HG02943 (cell line): ENCODE results near the gene CNNM4.

Experiments
- ATAC-seq: cut with Tn5 transposase; IDR thresholded peaks from one replicate; pipeline ENCODE4 v1.9.1; 2021; ENCODE audit warnings: mild to moderate bottlenecking, low read depth, moderate library complexity; ENCODE audit not compliant: unreplicated experiment

CNNM4 gene

DNA sequence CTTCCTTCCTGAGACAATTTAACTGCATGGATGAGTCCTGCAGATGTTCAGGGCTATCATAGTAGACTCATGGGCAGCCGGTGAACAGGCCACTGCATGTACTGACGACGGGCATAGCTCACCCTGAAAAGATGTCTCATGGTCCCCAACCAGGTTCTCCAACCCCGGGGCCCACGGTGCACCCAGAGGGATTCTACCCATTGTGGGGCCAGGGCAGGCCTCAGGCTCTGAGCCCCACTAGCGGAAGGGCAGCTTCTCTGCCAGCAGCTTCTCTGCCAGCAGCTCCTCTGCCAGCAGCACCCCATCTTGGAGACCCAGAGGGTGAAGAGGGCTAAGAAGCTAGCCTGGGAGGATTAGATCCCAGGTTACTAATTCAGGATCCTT, 3.2 kb upstream of the CNNM4 start:
- no peak for ATAC-seq

DNA sequence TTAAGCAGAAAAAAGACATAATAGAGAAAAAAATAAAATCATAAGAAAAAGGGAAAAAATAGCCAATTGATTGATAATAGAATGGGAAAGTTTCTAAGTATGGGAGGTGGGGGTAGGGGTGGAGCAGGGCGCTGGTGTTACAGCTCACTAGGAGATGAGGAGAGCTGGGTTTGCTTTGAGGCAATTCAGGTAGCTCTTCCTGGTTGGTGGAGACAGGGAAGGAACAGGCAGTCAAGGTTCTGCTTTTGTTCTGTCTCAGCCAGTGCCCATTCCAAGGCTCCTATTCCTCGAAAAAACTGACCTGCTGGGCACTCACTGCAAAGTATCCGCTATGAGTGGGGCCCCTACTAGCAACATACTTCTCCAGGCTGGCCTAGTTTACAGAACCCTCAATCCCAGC, 1.7 kb upstream of the CNNM4 start:
- ATAC-seq: no peak

DNA sequence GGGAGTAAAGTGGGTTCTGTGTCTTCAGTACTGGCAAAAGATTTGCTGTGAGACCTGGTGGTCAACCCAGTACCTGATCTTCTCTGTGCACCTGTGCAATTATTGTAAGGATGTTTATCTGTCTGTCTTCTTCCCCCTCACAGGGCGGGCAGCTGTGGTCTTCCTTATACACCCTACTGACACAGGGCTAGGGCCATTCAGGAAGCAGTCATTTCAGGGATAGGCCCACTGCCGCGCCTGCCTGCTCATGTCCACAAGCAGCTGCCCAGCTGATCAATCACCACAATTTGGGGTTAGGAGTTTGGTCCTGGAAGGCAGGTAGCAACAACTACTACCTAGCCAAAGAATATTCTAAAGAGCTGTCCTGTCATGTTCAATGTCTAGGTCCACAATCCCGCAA, 1.2 kb upstream of the CNNM4 start:
- ATAC-seq: no peak

DNA sequence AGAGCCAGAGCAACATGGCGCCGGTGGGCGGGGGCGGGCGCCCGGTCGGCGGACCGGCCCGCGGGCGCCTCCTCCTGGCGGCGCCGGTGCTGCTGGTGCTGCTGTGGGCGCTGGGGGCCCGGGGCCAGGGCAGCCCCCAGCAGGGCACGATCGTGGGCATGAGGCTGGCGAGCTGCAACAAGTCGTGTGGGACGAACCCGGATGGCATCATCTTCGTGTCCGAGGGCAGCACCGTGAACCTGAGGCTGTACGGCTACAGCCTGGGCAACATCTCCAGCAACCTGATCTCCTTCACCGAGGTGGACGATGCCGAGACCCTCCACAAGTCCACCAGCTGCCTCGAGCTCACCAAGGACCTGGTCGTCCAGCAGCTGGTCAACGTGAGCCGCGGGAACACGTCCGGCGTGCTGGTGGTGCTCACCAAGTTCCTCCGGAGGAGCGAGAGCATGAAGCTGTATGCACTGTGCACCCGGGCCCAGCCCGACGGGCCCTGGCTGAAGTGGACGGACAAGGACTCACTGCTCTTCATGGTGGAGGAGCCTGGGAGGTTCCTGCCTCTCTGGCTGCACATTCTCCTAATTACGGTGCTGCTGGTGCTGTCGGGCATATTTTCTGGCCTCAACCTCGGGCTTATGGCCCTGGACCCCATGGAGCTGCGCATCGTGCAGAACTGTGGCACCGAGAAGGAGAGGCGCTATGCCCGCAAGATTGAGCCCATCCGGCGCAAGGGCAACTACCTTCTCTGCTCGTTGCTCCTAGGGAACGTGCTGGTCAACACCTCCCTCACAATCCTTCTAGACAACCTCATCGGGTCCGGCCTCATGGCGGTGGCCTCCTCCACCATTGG, 507 bp downstream of the CNNM4 start:
- ATAC-seq: no peak

DNA sequence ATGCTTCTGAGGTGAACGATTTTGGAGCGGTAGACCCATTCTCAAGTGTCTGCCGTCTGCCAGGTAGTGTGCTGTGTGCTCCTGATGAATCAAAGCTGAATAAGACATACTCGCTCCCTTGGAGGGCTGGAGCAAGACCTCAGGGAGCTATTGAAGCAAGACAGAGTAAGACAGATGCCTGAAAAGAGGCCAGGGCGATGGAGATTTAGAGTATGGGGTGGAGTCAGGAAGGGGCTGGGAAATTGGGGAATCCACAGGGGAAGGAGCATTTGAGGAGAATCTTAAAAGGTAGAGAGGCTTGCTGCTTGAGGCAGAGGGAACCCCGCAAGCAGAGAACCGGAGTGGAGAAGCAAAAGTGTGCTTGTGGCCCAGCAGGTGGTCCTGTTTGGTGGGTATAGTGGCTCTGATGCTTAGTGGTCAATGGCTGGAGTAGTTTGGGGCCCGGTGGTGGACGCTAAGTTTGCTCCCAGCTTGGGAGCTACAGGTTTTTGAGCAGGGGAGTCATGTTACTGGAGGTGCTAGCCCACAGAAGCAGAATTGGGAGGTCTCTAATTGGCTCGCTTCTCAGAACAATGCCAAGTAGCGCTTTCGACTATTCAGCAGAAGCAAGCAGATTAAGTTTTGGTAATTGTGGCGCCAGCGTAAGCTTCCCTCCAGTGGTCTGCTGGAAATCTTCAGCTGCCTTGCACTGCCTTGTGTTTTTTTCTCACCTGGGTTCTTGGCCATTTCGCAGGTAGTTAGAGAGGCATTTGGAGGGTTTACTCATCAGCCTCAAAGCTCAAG, 2.0 kb downstream of the CNNM4 start:
- no peak for ATAC-seq

DNA sequence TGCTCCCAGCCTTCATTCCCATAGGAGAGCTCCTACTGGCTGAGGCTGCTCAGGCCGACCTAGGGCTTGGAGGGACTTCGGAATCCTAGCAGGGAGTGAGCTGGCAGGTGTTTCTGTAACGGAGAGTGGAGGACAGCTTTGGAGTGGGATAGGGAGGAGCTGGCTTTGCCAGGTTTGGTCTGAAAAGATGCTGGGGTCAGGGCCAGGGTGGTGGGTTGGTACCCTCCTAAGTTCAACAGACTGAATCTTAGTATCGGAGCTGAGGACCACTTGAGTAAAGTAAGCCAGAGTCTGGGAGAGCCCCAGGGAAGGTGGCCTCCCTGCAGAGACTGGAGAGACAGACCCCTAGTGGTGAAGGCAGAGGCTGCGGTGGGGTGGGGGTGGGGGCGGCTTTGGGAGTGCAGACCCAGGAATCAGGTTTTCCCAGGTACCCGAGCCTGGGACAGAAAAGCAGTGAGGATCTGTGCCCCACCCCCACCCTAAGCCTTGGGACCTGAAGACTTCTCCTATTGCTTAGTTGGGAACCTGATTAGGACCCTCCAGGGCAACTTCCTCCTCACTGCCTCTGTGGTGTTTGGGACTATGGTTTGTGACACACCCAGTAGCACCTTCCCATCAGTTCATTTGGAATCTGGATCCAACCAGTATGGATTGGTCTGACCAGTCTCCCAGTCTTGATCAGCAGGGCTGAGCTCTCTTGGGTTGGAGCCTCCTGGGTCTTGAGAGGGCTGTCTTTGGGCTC, 3.0 kb downstream of the CNNM4 start:
- no peak for ATAC-seq

DNA sequence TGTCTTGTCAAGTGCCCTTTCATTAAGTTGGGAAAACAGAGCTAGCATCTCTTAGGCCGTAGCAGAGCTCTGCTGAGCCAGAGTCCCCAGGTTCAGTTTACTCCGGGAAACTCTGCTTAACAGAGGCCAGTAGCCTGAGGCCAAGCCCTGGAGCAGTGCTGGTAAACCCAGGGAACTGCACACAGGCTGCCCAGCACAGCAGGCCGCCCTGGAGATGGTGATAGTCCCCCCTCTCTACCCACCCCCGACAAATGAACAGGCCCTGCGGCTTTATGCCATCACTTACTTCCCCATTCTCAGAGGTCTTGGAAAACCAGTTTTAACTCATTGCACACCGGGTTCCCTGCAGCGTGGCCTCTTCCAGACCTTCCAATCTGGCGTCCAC, 3.5 kb downstream of the CNNM4 start:
- ATAC-seq: no peak

DNA sequence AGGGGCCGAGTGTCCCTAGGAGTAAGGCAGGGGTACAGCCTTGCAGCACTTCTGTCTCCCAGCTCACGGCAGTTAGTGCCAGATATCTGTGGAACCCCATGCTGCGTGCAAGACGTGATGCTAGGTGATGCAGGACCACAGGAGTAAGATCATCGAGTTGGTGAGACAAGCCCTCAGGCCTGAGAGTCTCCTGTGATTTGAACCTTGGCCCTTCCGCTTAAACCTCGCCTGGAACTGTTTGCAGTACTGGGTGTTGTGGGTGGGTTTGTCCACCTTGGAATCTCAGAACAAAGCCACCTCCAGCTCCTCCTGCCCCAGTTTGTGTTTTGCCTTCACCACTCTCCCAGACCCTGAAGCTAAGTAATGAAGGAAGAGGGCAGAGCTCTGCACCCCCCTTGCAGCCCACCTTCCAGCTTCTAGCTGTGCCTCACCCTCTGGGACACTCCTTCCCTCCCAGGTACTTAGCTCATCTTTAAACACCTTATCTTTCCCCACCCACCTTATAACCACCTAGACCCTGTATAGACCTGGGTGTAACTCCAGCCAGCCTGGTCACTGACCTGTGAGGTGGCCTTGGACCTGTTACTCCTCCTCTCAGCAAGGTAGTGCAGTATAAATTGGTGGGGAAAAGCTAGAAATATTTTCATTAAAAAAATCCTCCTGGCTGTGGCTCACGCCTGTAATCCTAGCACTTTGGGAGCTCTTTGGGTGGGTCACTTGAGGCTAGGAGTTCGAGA, 6.6 kb downstream of the CNNM4 start:
- ATAC-seq: no peak

DNA sequence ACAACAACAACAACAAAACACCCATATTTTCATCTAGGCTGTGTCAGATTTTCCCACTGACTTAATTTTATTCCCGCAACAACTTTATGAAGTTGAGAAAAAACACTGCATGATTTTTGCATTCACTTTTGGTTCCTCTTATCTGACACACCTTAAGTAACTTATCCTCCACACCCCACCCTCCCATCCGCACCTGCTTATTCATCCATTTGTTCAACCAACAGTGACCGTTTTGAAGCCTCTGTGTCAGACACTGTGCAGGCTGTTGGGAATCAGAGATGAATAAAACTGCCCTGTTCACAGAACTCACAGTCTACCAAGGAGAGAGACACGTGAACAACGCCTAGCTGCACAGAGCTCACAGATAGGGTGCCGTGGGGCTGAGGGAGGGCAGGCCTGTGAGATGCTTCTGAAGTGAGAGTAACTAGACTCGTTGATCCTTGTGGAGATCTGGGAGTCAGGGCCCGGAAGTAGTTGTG, 7.4 kb downstream of the CNNM4 start:
- no peak for ATAC-seq

DNA sequence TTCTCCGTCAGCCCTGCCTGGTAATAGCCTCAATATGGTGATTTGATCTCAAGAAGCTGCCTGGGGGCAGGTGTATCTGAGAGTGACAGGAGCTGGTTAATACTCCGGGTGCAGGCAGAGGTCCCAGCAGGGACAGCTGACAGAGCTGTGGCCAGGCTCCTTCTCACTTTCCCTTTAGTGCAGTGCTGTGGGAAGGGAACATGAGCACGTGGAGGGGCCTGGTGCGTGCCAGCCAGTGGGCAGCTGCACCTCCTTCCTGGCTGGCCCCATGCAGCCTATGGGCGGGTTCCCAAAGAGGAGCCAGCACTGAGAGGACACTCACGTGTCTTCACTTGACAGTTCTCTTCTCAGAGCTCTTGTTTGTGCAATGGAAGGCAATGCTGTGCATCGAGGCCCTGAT, 9.1 kb downstream of the CNNM4 start:
- ATAC-seq: no peak

DNA sequence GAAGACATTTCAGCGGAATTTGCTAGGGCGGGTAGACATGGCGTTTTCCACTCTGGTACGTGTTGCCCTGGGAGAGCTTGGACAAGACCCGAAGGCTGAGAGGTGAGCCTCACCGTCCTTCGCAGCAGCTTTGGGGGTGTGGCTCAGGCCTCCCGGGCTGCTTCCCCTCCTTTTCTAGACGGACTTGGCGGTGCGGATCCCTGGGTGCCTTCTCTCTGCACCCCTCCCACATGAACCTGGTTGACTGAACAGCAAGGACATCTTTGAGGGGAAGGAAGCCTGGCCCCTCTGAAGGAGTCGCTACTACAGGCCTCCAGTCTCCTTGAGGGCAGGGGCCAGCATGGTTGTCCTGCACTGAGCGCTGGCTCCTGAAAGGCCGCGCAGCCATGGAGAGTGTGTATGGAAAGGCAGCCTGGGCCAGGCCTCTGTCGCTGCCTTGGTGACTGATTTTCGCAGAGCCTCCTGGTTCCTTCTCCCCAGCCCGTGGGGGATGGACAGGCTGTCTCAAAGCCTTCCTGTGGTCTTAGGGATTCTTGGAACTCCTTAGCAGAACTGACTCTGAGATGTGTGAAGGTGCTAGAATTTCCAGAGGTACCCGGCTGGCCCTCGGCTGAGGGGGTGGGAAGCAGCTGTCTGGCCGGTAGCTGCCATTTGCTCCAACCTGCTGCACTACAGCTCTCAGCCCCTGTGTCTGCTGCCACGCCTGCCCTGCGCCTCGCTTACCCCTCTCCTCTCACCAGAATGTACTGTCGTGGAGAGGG, 9.9 kb downstream of the CNNM4 start:
- ATAC-seq: no peak

DNA sequence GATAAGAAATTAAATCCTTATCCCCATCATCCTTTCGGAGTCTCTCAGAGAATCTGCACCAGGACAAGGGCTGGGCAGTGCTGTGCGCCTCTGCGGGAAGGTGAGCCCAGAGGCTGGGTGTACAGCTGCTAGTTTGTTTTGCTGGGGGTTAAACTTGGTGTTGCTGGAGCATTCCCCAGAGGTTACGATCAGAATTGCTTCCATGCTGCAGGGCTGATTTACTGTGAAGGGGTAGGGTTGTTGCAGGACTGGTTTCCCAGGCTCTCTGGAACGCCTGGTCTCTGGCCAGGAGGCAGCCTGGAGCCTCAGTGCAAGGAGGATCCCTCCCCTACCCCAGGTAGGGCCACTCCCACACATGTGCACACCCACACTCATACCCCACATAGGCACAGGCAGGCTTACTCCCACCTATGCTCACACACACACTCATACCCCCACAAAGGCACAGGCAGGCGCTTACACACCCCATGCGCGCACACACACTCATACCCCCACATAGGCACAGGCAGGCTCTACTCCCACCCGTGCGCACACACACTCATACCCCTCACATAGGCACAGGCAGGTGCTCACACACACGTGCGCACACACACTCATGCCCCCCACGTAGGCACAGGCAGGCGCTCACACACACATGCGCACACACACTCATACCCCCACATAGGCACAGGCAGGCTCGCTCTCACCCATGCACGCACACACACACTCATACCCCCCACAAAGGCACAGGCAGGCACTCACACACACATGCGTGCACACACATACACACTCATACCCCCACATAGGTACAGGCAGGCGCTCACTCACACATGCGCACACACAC, 11.3 kb downstream of the CNNM4 start:
- ATAC-seq: no peak

DNA sequence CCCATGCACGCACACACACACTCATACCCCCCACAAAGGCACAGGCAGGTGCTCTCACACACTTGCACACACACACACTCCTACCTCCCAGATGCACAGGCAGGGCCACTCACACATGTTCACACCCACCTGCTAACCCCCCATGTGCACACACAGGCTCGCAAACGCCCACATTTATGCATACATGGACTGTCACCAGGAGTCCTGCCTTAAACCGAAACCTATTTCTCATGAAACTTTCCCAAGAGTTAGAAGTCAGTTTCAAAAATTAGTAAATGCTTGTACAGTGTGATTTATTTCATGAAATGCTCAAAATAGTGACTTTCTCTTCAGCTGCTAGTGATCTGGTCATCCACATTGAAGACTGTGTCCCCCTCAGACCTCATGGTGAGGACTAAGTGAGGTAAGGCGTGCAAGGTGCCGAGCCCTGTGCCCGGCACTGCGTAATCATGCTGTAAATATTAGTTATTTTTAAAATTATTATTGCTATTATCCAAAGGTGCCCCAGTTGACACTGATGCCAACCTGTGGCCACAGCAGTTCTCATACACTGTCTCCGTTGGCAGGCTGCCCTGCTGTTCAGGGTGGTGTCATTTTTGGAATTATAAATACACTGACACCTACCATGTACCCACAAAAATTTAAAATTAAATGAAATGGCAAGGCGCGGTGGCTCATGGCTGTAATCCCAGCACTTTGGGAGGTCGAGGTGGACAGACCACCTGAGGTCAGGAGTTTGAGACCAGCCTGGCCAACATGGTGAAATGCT, 12.4 kb downstream of the CNNM4 start:
- ATAC-seq: no peak

DNA sequence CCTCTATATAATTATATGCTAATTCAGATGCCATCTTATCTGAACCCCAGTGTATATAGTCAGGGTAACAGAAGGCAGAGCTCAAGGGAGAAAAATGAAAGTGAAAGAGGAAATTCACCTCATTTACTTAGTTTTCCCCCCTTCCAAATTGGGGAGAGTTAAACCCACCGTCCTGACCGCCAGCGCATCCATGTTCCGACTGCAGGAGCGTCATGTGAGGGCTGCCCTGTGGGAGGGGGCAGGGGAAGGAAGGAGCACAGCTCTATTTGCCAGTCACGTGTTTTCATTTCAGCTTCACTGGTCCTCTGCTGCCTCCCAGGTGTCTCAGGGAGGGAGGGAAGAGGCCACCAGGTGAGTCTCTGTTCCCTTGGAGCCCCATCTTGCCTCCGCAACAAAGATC, 13.2 kb downstream of the CNNM4 start:
- ATAC-seq: no peak

DNA sequence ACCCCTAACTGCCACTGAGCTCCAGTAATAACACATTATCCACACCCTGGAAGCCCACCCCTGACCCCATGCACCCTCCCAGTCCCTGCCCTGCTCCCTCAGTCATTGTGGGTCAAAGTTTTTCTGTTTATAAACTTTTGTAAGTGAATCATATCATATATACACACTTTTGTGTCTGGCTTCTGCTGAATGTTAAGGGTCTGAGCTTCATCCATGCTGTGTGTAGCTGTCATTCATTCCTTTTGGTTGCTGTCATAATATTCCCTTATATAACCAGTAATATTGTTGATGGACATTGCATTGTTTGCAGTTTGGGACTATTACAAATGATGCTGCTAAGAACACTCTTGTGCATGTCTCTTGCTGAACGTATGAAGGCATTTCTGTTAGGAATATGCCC, 14.5 kb downstream of the CNNM4 start:
- ATAC-seq: no peak

DNA sequence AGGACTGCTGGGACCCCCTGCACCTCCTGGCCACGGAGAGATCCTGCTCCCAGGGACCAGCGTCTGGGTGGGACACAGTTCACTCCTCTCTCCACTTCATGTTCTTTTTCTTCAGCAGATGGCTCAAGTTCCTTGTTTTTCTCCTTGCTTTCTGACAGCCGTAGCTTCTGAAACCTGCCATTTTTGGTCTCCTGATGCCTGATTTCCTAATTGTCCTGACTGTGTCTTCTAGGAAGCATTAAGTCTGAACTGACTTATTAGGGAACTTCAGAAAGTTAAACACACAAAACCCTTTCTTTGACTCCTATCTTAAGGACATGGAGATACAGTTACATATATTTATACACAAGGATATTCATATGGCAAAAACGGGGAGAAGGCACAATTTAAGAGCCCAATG, 22.7 kb downstream of the CNNM4 start:
- ATAC-seq: no peak

DNA sequence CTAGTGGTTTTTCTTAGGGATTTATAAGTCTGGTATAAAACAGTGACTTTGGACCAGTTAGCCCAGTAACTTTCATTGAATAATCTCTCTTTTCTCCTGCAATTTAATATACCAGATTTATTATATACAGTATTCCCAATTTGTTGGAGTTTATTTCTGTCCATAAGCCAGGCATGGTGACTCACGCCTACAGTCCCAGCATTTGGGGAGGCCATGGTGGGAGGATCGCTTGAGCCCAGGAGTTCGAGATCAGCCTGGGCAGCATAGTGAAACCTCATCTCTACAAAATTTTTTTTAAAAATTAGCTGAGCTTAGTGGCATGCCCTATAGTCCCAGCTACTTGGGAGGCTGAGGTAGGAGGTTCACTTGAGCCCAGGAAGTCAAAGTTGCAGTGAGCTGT, 26.7 kb downstream of the CNNM4 start:
- ATAC-seq: no peak
